K562 treated with DMSO at 1 percent for 12 hours (cell line): ENCODE measurements around the gene TSEN15. TPM values are rescaled to one million over a fixed set of nuclear protein-coding genes. Genes with fewer than 3 reads are reported as not detected.

Source experiments
- total RNA-seq: library from RNA; unstranded; fragments of 300-600 nt; gene quantifications from 2 replicates; pipeline ENCODE4 v1.2.3, GENCODE V29; 2022; ENCODE audit not compliant: insufficient read depth

The TSEN15 gene
- 37.7 and 81.8 TPM in 2 replicates for total RNA-seq

DNA sequence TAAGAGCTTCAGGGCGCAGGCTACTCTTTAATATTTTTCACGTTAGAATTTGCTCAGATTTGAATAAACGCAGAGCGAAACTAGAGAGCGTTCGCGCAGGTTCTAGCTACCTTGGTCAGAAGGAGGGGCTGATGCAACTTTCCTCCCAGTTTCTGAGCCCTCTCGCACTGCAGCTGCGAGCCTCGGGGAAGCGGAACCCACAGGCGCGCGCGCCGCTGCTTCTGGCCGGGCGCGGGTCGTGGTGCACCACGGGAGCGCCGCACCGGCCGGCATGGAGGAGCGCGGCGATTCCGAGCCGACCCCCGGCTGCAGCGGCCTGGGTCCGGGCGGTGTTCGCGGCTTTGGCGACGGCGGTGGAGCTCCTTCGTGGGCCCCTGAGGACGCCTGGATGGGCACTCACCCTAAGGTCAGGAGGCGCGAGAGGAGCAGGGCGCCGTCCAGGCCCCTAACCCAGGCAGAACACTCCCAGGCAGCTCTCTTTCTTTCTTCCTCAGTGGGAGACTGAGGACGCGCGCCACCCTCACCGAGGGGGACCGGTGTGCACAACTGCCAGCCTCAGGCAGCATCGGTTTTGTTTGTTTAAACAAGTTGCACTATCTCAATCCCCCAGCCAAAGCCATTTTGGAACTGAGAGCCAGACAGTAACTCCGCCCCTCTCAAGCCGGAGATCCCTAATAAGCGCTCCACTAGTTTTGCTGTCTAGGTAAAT is at the start of gene TSEN15:
TSEN15 (plus strand) TSS at position 246 of the 709 bp plus-strand sequence; CDS start at position 272, 26 bp downstream.

Other genes with a start within 250 kb of the TSEN15 start
- gene RGL1, start 246.6 kb upstream of the TSEN15 start, total RNA-seq, result 0.16 TPM in 1 of 2 replicates, not detected in the other
- gene COLGALT2, start 14.0 kb upstream of the TSEN15 start, total RNA-seq, result 6.4 and 21.8 TPM in 2 replicates